ENCODE results near the gene MICU1.
"Not testable (repeated sequence)": the region's sequence is repeated elsewhere in the genome, so short reads cannot be mapped to it uniquely, and the experiment has no call there.

Gene MICU1

DNA sequence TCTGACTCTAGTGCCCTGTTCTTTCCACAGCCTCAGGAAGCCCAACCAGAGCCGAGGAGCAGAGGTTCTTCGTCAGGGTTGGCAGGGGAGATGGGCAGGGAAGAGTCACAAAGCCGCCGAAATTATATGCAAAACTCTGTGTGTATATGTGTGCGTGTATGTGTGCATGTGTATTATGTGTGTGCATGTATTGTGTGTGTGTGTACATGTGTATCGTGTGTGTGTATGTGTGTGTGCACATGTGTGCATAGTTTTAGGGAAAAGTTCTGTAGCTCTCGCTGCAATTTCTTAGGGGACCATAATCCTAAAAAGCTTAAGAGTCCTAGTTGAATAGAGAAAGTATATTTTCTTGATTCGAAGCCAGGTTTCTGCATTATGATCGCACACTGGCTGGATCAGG is 288.2 kb downstream of the MICU1 start:
- DNase-seq = no peak

DNA sequence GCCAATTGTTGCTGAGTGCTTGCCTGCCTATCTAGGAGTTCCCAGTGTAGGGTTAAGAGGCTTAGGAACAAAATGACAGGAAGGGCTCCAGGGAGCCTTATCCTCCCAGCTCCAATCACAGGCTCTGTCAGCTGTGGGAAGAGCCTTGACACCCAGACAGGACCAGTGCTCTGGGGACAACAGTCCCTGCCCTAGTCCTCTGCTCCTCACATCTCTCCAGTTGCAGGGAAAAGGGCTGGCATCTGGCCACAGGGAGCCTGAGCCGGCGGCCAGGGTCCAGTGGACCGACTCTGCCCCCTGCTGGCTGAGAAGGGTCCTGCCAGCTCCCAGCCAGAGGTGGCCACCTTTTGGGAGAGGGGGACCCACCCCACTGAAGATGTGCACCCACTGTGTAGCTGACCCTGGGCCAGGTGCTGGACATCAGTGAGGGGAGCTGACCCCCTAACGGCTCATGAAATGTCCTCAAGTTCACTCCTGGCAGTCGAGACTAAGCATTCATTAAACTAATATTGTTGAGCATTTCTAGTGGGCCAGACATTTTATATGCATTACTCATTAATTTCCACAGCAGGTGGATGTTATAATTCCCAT is 288.7 kb downstream of the MICU1 start:
- DNase-seq = peak; percentile 25 to 69

DNA sequence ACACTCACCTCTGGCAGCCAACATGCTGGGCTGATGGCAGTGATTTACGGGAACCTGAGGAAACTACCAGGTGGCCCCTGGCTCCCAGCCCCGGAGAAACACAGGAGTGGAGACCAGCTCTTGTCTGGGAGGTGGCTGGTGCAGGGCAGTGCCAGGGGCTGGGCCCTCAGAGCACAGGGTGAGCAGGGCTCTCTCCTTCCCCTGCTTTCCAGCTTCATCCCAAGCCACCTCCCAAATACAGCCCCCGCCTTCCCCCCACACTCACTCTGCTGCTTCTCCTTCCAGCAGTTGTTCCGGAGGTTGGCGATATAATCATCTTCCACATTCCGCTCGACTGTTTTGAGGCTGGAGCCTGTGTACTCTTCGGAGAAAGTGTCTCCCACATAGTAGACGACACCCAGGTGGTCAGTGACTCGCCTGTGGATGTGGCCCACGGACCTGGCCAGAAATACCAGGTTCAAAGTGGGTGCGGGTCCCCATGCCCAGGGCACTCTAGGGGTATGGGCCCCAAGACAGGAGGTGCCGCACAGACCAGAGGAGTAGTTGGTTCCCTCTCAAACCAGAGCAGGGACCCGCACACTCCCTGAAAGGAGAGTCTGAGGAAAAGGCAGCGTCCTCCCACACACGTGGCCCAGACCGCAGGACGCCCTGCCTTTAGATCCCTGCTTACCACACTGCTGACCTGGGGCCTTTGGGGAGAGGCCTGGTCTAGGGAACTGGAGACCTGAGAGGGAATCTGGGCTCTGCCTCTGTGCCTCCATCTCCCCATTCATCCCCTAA is 289.4 kb downstream of the MICU1 start:
- no peak for DNase-seq

DNA sequence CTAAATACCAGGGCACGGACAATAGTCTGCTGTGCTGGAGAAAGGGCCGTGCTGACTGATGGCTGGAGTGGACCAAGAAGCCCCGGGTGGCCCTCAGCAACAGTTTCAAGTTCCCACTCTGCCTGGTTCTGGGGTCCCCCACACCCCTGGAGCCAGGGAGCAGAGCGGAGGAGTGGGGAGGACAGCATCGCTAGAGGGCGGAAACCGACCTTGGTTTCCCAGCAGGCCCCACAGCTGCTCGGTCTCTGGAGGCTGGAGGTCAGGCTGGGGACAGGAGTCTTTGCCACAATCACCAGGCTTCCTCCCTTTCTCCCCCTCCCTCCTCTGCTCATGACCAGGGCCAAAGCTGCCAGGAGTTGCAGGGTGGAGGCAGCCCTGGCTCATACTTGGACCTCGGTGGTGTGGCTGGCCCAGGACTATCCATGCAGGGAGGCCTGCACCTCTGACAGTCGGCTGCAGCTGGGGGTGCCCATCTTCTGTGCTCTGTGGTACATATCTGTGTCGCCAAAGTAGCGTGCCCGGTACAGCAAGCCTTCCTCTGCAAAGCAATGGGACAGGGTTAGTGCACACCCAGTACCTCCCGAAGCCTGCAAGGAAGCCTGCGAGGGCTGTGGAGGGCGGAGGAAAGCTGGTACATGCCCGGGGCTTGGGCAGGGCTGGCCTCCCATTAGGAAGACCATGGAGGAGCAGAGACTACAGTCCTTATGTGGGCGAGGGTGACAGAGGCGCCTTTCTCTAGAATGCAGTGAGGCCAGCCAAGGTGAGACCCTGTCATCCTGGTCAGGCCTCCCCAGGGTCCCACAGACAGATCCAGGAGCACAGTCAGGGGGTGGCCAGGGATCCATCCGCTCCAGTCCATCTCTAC is 290.3 kb downstream of the MICU1 start:
- DNase-seq = peak in 1 of 2 donors; percentile 31

DNA sequence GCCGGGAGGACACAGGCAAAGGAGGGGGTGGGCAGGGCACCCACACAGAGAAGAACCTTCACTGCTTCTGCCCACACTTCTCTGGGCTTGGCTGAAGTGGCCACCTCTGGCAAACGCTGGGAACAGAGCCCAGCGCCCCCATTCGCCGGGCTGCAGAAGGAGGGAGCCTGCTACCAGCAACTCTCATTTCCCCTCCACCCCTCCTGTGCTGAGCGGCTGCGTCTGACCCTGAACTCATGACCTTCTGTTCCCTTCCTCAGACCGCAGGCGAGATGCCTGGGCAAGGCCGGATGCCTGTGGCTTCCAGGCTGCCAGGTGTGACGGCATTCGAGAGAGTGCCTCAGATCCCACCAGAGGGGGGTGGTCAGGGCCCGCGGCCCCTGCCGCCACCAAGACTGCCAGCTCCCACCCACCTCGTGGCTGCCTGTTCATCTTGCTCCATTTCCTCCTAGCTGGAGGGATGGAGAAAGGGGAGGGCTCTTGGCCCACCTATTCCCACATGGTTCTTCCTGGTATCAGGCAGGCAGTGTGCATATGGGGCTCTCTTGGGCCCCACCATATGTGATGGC is 291.0 kb downstream of the MICU1 start:
- DNase-seq = peak in 1 of 2 donors; percentile 38

DNA sequence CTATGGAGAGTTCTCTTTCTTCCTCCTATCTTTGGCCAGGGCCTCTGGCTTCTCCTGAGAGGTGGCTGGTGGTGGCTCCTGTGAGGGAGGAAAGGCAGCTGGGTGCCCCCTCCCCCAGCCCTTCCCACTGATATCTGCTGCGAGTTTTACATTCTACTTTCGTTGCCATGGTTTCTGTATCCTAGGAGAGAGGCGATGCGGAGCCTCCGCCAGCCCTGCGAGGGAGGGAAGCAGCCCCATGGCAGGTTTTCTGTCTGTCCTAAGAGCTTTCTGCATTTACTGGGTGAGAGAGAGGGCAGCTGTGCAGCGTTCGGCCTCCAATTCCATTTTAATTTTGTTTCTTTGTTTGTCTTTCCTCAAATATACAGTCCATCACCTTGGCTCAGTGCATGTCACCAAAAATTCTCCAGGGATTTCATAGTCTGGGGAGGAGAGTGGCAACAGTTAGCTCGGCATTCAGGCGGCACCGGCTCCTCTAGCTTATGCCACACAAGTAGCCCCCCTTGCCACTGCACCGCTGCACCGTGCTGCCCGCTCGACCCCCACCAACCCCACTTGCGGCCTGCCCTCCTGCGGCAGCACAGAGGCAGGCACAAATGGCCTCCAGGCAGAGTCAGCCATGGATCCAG is 291.6 kb downstream of the MICU1 start:
- no peak for DNase-seq

DNA sequence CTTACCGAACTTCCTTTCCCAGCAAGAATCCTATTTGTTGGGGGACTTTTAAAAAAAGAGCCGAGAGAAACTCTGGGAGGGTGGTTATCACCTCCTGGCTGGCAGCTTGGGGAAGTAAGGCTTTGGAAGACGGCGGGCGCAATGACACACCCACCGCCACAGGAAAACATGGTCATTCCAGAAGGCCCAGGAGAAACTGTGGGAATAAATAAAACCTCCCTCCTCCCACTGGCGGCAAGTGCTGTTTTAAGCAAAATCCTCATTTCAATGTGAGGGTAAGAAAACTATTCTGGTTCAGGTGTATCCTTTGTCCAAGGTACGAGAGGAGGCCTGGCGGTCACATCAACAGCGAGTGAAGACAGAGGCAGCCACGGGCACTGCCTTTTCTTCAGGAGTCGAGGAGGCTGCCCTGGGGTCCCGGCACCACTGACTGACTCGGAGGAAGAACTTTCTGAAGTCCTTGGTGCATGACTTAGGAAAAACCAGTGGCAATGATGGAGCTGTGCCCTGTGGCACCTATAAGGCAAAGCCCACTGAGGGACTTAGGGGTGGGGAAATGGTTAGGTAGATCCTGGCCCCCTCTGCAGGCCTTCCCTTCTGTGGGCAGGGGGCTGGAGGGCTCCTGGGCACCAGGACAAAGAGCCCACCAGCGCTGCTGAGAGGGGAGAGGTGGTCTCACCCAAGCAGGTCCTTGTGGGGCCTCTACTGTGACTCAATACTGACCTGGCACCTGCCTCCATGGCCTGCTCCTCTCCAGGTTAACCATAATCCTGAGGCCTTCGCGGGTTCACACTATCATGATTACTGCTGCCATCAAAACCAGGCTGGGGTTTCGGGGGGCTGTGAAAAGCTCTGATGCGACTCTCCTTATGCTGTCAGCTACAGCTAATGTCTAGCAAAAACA is 292.5 kb downstream of the MICU1 start:
- no peak for DNase-seq

DNA sequence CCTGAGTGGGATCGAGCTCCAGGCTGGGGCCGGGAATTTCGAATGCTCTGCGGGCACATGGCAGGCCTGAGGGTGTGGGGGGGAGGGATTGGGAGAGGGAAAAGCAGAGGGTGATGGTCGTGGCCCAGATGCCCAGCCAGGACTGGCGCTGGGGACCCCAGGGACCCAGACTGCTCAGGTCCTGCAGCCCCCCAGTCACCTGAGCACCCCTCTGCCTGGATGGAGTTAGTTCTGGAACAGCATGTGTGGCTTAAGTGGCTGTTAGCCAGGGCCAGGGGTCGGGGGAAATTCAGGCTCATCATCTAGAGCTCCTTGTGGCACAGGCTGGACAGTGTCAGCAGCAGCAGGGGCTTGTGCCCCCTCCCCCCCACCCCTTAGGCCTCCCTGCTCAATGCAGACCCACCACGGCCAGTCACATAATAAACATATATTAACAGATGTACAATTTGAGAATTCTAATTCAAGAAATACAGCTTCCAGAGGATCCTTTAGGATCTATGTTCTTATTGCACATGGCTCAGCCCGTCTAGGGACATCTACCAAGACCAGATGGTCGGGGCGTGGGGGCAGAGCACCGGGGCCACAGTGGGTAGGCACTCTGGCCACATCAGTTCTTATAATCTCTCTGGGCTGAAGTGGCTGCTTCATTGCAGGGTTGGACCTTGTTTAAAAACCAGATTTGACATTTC is 293.3 kb downstream of the MICU1 start:
- no peak for DNase-seq

DNA sequence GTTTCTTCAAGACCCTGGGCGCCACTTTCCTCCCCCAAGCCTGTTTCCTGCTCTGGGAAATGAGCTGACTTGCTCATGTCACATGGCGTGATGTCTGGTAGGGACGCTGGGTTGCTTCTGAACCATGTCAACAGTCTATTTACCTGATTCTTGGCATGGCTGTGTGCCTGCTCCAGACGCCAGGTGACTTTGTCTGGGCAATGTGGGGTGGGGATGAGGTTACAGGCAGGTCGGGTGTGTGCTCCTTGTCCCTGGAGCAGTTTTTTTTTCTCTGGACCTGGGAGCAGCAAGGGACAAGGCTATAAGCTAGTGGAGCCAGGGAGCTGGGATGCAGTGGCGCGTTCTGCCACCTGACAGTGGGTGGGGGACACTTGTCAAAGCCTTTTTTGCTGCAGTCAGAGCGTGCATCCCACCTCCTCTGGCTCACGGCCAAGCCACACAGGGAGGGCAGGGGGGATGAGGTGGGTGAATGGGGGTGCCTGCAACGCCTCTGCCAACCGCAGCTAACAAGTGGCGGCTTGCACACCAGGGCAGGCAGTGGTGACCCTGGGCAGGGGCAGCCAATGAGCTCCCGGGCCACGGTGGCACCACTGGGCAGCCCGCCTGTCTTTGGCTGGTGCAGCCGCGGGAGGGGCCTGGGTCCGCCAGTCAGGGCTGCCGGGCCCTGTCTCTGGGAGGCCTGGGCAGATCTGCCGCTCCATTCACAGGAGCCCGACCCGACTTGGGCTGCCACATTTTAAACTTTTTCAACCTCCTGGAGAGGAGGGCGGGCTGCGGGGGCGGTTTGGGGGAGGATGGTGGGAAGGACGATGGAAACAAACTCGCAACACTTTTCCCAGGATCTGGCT is 294.1 kb downstream of the MICU1 start:
- peak in 1 of 2 donors; percentile 58 for DNase-seq

DNA sequence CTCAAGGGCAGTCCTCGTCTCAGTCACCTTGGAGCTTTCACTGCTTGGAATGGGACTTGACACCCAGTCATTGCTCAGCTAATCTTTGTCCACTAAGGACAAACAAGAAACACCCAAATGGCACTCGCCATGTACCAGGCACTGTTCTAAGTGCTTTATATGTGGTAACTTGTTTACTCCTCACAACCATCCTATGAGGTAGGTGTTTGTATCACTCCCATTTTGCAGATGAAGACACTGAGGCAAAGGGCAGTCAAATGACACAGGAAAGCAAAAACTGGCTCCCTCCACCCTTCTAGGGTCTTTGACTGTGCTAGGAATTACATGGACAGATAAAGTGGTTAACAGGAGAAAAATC is 295.8 kb downstream of the MICU1 start:
- DNase-seq = no peak

DNA sequence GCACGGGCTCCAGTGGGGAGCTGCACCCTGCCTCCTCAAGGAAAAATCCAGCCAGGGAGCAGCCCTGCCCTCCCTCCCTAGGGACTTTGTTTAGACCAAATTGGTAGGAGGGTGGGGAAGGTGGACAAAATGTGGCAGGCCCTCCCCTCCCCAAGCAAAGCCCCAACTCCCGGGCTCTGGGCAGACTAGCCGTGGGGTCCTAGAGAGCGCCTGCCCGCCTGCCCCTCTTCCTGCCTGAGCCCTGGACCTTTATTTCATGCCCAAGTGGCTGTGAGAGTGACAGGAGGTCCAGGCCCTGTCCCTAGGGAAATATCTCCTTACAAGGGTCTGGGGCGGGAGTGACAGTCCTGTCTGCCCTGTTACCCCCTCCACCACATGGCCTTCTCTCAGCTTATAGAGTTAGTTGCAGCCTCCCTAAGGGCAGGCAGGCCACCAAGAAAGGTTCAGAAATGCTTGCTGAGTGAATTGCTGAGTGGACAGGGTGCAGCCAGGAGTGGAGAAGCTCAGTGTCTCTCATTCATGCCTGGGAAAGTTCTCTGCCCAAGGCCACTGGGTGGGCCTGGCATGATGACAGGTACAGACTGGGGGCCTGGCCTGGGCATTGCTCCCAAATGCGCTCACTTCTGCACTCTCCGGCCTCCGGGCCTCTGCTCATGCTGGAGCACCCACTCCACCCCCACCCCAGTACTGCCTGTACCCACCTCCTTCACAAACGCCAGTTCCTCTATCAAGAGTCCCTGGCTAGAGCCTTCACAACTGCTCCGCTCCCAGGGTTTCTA is 296.4 kb downstream of the MICU1 start:
- DNase-seq = peak in 1 of 2 donors; percentile 71

DNA sequence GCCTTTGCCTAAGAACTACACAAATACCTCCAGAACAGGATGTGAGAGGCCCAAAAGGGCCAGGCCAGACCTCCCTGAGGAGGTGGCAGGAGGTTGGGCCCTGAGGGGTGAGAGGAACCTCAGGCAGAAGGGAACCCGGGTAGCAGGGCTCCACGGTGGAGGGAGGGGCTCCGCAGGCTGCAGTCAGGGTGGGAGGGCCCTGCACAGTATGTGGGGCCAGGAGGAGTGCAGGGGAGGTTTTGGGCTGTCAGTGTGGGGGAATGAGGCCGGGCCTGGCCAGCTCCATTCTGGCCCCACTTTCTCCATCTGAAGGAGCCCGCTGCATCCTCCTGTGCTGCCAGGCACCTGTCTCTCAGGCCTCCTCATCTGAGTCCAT is 297.1 kb downstream of the MICU1 start:
- no peak for DNase-seq

DNA sequence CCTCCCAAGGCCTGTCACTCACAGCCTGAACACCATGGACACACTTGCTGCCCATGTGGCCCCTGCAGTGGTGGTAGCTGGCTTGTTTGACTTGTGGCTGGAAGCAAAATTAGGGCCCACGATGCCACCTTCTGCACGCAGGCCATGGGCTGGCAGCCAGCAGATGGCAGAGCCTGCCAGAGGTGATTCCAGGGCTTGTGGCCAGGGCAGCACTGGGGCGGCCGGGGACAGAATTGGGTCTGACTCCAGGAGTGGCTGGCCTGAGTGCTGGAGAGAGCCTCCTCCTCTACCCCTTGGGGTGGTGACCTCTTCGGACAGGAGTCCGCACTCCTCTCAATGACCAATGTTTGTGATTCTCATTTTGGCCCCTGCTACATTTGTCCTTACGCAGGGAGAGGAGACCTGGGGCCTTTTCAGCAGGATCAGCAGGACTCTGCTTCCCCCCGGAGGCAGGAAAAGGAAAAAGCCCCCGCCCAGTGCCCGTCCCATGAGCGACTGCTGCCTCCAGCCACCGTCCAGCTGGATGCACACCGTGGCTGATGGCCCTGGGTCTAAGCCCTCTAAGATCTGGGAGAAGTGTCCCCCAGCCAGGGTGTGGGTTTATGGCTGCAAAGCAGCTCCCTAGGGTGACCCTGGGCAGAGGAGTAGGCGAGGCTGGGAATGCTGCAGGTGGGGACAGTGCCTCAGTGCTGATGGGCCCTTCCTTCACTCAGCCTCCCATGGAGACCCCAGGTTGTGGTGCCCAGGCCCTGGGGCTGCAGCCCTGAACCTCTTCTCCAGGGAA is 297.6 kb downstream of the MICU1 start:
- no peak for DNase-seq

DNA sequence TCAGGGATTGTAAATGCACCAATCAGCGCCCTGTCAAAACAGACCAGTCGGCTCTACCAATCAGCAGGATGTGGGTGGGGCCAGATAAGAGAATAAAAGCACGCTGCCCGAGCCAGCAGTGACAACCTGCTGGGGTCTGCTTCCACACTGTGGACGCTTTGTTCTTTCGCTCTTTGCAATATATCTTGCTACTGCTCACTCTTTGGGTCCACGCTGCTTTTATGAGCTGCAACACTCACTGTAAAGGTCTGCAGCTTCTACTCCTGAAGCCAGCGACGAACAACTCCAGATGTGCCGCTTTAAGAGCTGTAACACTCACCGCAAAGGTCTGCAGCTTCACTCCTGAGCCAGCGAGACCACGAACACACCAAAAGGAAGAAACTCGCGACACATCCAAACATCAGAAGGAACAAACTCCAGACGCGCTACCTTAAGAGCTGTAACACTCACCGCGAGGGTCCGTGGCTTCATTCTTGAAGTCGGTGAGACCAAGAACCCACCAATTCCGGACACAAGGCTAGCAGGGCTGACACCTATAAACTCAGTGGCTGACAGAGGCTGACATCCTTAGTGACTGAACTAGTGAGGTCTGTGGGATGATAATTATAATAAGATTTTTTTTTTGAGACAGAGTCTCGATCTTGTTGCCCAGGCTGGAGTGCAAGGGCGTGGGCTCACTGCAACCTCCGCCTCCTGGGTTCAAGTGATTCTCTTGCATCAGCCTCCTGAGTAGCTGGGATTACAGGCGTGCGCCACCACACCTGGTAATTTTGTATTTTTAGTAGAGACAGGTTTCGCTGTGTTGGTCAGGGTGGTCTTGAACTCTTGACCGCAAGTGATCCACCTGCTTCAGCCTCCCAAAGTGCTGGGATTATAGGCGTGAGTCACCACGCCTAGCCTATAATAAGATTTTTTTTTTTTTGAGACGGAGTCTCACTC is 298.9 kb downstream of the MICU1 start:
- not testable (repeated sequence) for DNase-seq

DNA sequence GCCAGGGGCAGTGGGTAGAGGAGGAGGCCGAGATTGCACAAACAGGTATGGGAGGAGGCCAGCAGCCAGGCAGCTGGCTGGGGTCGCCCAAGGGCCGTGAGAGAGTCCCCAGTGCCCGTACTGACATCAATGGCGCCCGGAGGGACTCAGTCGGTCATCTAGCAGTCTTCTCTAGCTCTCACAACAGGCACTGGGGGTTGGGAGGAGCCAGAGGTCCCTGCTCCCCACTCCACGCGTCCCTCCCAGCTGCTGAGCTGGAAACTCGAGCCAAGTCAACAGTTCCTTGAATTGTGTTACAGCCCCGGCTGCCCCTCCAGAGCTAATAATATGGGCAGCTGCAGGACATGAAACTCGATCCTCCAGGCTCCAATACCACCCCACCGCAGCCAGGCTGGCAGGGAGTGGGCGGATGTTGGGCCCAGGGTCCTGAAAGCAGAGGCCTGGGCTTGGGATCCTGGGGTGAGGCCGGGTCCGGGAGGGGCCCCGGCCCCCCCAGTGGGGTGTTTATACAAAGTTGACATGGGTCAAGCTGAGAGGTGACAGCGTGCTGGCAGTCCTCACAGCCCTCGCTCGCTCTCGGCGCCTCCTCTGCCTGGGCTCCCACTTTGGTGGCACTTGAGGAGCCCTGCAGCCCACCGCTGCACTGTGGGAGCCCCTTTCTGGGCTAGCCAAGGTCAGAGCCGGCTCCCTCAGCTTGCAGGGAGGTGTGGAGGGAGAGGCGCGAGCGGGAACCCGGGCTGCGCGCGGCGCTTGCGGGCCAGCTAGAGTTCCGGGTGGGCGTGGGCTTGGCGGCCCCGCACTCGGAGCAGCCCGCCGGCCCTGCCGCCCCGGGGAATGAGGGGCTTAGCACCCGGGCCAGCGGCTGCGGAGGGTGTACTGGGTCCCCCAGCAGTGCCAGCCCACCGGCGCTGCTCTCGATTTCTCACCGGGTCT is 300.4 kb downstream of the MICU1 start:
- DNase-seq = not testable (repeated sequence)

DNA sequence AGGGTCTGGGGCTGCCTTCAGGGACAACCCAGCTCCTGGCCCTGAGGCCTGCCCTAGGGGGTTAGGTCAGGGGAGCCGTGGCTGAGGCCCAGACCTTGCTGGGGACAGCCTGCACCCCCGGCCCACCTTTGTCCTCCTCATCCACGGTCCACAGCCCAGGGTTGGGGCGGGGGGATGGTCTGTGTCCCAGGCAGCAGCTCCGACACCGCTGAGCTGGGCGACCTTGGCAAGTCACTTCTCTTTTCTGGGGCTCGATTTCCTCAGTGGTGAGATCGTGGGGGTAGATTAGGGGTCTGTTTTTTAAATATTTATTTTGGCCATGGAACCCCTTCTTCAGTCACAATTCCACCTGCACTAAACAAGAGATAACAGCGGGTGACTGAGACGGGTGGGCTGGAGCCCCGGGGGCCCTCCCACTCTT is 302.1 kb downstream of the MICU1 start:
- DNase-seq = no peak

Data from inflammatory macrophage treated with lipopolysaccharide for 1 hour (primary cell).